ENCODE results near the gene B3GNT2. TPM values are rescaled to one million over a fixed set of nuclear protein-coding genes. Genes with fewer than 3 reads are reported as not detected.

The B3GNT2 gene
- total RNA-seq, 1 experiment from 2014 or later = 14.1 TPM

- ATAC-seq (no peak), DNase-seq (ENCODE audit: low read depth, low spot score) (no peak)
- no peaks in the 10 kb centered on the region for H3K9me3 ChIP-seq (ENCODE audit: control insufficient read depth, insufficient read depth, low read depth, low read length)
- no peak overlapping the region for H3K4me3 ChIP-seq (ENCODE audit: low read depth in 2 of 2, low read length in 2 of 2)
- no peaks in the 10 kb centered on the region for H3K4me1 ChIP-seq (ENCODE audit: control insufficient read depth, insufficient read depth, low read length)
- H3K36me3 ChIP-seq (ENCODE audit: control insufficient read depth, insufficient read depth, low read length) = no peaks in the 10 kb centered on the region
- in situ Hi-C loops (cut with HindIII; ENCODE audit: low pct_unique_long_range_greater_than_20kb, low sequenced_read_pairs) (no loop called here), intact Hi-C loops (cut with micrococcal nuclease; ENCODE audit: unreplicated experiment) (no loop called here)
- CTCF ChIA-PET = no interaction called here
- H3K27ac ChIP-seq (ENCODE audit: low read length) = no peak overlapping the region
- H3K27me3 ChIP-seq (ENCODE audit: control insufficient read depth, insufficient read depth, low read length) = no peaks in the 10 kb centered on the region
- POLR2A ChIA-PET = no interaction called here
- BruUV-seq (replicated peaks) = no TSS peak
- no peak for TF ChIP-seq POLR2AphosphoS5 (IDR thresholded peaks at IDR 0.05; ENCODE audit: low read depth, low read length)
- no peak for TF ChIP-seq SIN3A (IDR thresholded peaks at IDR 0.05; ENCODE audit: borderline replicate concordance, insufficient read depth, low read depth, low read length)
- TF ChIP-seq, protein P1, sequence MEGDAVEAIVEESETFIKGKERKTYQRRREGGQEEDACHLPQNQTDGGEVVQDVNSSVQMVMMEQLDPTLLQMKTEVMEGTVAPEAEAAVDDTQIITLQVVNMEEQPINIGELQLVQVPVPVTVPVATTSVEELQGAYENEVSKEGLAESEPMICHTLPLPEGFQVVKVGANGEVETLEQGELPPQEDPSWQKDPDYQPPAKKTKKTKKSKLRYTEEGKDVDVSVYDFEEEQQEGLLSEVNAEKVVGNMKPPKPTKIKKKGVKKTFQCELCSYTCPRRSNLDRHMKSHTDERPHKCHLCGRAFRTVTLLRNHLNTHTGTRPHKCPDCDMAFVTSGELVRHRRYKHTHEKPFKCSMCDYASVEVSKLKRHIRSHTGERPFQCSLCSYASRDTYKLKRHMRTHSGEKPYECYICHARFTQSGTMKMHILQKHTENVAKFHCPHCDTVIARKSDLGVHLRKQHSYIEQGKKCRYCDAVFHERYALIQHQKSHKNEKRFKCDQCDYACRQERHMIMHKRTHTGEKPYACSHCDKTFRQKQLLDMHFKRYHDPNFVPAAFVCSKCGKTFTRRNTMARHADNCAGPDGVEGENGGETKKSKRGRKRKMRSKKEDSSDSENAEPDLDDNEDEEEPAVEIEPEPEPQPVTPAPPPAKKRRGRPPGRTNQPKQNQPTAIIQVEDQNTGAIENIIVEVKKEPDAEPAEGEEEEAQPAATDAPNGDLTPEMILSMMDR (IDR thresholded peaks at IDR 0.05) = no peak
- no peak for TF ChIP-seq TCF7L2 (IDR thresholded peaks at IDR 0.05; ENCODE audit: low read depth, low read length)
- TF ChIP-seq, protein P2, sequence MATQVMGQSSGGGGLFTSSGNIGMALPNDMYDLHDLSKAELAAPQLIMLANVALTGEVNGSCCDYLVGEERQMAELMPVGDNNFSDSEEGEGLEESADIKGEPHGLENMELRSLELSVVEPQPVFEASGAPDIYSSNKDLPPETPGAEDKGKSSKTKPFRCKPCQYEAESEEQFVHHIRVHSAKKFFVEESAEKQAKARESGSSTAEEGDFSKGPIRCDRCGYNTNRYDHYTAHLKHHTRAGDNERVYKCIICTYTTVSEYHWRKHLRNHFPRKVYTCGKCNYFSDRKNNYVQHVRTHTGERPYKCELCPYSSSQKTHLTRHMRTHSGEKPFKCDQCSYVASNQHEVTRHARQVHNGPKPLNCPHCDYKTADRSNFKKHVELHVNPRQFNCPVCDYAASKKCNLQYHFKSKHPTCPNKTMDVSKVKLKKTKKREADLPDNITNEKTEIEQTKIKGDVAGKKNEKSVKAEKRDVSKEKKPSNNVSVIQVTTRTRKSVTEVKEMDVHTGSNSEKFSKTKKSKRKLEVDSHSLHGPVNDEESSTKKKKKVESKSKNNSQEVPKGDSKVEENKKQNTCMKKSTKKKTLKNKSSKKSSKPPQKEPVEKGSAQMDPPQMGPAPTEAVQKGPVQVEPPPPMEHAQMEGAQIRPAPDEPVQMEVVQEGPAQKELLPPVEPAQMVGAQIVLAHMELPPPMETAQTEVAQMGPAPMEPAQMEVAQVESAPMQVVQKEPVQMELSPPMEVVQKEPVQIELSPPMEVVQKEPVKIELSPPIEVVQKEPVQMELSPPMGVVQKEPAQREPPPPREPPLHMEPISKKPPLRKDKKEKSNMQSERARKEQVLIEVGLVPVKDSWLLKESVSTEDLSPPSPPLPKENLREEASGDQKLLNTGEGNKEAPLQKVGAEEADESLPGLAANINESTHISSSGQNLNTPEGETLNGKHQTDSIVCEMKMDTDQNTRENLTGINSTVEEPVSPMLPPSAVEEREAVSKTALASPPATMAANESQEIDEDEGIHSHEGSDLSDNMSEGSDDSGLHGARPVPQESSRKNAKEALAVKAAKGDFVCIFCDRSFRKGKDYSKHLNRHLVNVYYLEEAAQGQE (IDR thresholded peaks at IDR 0.05; ENCODE audit: insufficient read depth in 1 of 2, low read depth in 2 of 2, low read length in 1 of 2) = no peak
Observed at GRCh38 chr2:62270728-62271127, 74.8 kb downstream of the B3GNT2 start.

Small RNA genes lying within 50 kb of the gene (microRNA-seq; reads per million reads assigned to microRNA genes)
- not detected for gene MIR5192 (ENCODE audit: unreplicated experiment)
